HG02763 (cell line): Measurements from ENCODE around the gene WWTR1.

Source experiments
- ATAC-seq: cut with Tn5 transposase; IDR thresholded peaks from one replicate; pipeline ENCODE4 v1.9.1; 2021; ENCODE audit warnings: mild to moderate bottlenecking, moderate library complexity; ENCODE audit not compliant: unreplicated experiment

Gene WWTR1

DNA sequence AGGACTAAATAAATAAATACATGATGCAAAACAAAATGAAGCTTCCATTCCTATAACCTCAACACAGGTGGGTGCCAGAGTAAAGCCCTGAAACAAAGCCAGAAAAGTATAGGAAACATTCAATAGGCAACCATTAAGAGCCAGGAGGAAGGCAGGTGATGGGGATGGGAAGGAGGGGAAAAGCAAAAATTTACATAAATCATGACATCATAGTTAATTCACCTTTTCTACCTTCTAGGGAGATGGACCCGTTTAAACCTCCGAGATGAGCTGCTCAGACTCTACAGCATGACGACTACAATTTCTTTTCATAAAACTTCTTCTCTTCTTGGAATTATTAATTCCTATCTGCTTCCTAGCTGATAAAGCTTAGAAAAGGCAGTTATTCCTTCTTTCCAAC, 155.4 kb downstream of the WWTR1 start:
- no peak for ATAC-seq

GRCh38 chr3:149501524-149501923, 156.3 kb downstream of the WWTR1 start:
- no peak for ATAC-seq

GRCh38 chr3:149497966-149498670, 159.7 kb downstream of the WWTR1 start:
- no peak for ATAC-seq

- no peak for ATAC-seq
These were observed 160.9 kb downstream of the WWTR1 start for GRCh38 chr3:149496891-149497290.

DNA sequence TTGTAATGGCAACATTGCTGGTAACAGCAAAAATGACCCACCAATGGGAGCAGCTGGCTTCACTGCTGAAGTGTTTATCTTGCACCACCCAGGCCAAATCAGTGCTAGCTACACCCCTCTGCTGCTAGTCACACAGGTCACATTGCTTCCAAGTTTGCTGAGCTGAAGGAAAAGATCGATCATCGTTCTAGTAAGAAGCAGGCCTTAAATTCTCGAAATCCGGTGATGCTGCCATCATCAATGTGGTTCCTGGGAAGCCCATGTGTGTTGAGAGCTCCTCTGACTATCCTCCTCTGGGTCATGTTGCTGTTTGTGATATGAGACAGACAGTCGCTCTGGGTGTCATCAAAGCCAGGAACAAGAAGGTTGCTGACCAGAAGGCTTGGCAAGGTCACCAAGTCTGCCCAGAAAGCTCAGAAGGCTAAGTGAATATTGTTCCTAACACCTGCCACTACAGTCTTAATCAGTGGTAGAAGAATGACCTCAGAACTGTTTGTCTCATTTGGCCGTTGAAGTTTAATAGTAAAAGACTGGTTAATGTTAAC, 162.2 kb downstream of the WWTR1 start:
- ATAC-seq, result no peak

DNA sequence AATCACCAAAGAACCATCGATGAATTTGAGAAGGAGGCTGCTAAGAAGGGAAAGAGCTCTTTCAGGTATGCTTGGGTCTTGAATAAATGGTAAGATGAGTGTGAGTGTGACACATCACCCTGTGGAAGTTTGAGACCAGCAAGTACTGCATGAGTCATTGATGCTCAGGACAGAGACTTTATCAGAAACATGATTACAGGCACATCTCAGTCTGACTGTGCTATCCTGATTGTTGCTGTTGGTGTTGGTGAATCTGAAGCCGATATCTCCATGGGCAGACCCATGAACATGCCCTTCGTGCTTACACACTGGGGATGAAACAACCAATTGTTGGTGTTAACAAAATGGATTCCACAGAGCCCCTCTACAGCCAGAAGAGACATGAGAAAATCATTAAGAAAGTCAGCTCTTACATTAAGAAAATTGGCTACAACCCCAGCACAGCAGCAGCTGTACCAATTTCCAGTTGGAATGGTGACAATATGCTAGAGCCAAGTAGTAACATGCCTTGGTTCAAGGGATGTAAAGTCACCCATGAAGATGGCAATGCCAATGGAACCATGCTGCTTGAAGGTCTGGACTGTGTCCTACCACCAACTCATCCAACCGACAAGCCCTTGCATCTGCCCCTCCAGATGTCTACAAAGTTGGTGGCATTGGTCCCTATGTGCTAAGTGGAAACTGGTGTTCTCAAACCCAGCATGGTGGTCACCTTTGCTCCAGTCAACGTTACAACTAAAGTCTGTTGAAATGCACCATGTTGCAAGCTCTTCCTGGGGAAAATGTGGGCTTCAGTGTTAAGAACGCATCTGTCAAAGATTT, 162.9 kb downstream of the WWTR1 start:
- no peak for ATAC-seq

GRCh38 chr3:149494022-149494758, 163.6 kb downstream of the WWTR1 start:
- ATAC-seq, result no peak

GRCh38 chr3:149493315-149494021, 164.4 kb downstream of the WWTR1 start:
- ATAC-seq, result no peak

GRCh38 chr3:149490260-149490971, 167.4 kb downstream of the WWTR1 start:
- ATAC-seq, result no peak

DNA sequence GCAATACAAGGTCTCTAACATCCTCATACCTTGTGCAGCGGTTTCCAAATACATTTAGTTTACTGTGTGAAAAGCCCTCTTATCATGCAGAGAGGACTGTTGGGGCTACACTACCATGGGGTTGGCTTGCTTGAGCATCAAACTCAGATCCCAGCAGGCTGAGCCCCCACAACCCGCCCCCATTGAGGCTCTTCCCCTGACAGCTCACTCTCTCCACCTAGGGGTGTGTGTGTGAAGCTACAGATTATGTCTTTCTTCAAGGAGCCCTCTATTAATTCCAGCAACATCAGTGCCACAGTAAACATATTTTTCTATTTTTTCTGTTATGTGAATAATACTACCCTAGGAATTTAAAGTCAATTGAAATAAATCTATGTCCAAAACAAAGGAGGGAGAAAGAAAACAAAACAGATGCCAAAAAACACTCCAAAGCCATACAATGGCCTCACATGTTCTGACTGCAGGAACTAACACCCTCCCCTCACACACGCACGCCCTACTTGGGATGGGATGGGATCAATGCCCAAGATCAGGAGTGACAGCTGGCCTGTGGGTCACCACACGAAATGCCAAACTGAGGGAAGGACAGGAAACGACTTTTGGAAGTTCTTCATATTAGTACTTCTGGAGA, 168.7 kb downstream of the WWTR1 start:
- ATAC-seq, result no peak

DNA sequence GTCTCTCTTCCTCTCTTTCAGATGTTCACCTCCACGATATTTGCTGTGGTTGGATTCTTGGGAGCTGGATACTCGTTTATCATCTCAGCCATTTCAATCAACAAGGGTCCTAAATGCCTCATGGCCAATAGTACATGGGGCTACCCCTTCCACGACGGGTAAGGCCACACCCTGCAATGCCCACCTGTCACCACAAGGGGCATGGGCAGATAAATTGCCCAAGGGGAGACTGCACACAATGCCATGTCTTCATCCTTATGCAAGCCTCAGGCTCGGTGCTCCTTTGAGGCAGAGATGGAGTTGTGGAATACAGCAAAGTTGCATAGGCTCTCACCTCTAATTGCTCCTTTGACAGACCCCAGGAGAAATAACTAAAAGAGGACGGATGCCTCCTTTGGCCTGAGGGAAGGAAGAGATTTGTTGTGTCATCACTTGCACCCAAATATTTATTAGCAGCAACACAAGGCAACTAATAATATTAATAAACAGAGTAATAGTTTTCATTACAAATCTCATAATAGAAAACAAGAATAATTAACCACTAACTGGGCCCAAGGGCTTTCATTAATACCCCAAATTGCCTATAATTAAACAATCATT, 170.1 kb downstream of the WWTR1 start:
- peak; percentile 56 for ATAC-seq

- ATAC-seq, result no peak
These were observed 171.1 kb downstream of the WWTR1 start for GRCh38 chr3:149486726-149487125.

GRCh38 chr3:149481491-149481890, 176.3 kb downstream of the WWTR1 start:
- no peak for ATAC-seq

DNA sequence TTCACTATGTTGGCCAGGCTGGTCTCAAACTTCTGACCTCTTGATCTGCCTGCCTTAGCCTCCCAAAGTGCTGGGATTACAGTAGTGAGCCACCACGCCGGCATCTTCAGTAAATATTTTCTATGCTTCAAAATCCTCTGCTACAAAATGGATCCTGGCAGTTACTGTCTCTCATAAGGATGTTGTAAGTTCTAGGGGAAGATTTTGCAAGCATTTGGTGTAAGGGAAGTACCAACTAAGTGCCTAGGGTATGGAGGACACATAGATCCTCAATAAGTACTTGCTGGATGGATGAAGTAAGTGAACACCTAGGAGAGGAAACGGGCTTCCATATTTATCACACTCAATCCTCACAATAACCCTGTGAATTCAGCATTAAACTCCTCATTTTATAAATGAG, 176.8 kb downstream of the WWTR1 start:
- ATAC-seq, result no peak

GRCh38 chr3:149480326-149481017, 177.4 kb downstream of the WWTR1 start:
- ATAC-seq, result peak; percentile 96

DNA sequence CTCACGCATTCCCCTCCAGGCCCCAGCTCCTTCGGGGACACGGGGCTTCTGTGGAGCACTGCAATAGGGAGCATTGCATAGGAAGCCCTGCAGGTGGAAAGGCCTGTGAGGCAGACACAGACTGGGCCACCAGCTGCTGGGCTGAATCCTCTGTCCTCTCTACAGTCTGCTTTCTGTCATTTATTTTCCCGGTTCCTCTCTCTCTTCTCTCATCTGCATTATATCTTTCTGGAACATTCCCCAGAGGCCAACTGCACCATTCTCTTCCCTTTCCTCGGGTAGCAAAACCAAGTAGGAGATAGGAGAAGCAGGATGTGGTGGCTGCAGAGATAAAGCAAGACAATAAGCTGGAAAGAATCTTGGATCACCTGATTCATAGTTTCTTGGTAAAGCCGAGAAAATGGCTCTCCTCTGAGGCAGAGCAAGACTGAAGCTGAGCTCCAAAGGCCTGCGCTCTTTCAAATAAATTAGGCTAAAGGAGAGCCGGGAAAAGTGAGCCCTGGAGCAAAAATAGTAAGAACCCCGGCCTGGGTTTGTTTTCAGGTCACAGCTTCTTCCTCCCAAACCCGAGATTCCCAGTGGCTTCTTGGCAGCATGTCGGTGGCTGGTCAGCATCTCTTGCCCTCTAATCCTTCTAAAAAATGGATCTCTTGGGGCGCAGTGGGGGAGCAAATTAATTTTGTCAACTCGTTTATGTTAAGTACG, 178.1 kb downstream of the WWTR1 start:
- ATAC-seq, result no peak

GRCh38 chr3:149476225-149476624, 181.6 kb downstream of the WWTR1 start:
- no peak for ATAC-seq

- no peak for ATAC-seq
These were observed 182.3 kb downstream of the WWTR1 start for GRCh38 chr3:149475451-149476060.
